Mesothelial cell of epicardium (in vitro differentiated cells): Measurements from ENCODE around the gene MTFMT. TPM values are rescaled to one million over a fixed set of nuclear protein-coding genes. Genes with fewer than 3 reads are reported as not detected.
"Not testable (repeated sequence)": the region's sequence is repeated elsewhere in the genome, so short reads cannot be mapped to it uniquely, and the experiment has no call there.

Experiments
- DNase-seq, 2 experiments: peaks; one replicate each; pipeline ENCODE4 v3.0.0; 2021; ENCODE audit warnings: low spot score in 2 of 2; ENCODE audit not compliant: unreplicated experiment in 2 of 2
- H3K27ac Mint-ChIP-seq: 2 replicates; pipeline ENCODE4 v1.8.0; 2021; ENCODE audit warnings: mixed read lengths
- H3K27me3 Mint-ChIP-seq: 2 replicates; pipeline ENCODE4 v1.8.0; 2021; ENCODE audit warnings: low read depth, mixed read lengths
- H3K36me3 Mint-ChIP-seq: 2 replicates; pipeline ENCODE4 v1.8.0; 2021; ENCODE audit warnings: mixed read lengths
- H3K4me1 Mint-ChIP-seq: 2 replicates; pipeline ENCODE4 v1.8.0; 2021; ENCODE audit warnings: mixed read lengths
- H3K4me3 Mint-ChIP-seq: 2 replicates; pipeline ENCODE4 v1.8.0; 2021; ENCODE audit warnings: mild to moderate bottlenecking, moderate library complexity, mixed read lengths
- H3K9me3 Mint-ChIP-seq: 2 replicates; pipeline ENCODE4 v1.8.0; 2021; ENCODE audit warnings: mixed read lengths
- CTCF ChIP-seq: fragments of 200-600 bp; sonication (generic); IDR thresholded peaks from one replicate; pipeline ENCODE4 v1.5.0; 2021; ENCODE audit warnings: antibody characterized with exemption; ENCODE audit not compliant: unreplicated experiment
- total RNA-seq: library from RNA; stranded (reverse); gene quantifications from 3 replicates; pipeline ENCODE4 v1.2.1, GENCODE V29; 2021

Gene MTFMT
- total RNA-seq, 1 donor from 2014 or later = 17.8 TPM

GRCh38 chr15:65027593-65027992, 1.8 kb downstream of the MTFMT start:
- H3K36me3 Mint-ChIP-seq = peaks cover 16% of the 10 kb centered on the region
- no peak for TF ChIP-seq CTCF
- no peak overlapping the region for H3K27ac Mint-ChIP-seq
- peak overlapping the region; percentile 71 for H3K4me3 Mint-ChIP-seq
- H3K27me3 Mint-ChIP-seq = peaks cover 8% of the 10 kb centered on the region
- no peak for DNase-seq
- peaks cover 8% of the 10 kb centered on the region for H3K4me1 Mint-ChIP-seq
- H3K9me3 Mint-ChIP-seq = no peaks in the 10 kb centered on the region

GRCh38 chr15:65026756-65027155, 2.7 kb downstream of the MTFMT start:
- peaks cover 4% of the 10 kb centered on the region for H3K27me3 Mint-ChIP-seq
- no peaks in the 10 kb centered on the region for H3K9me3 Mint-ChIP-seq
- H3K4me1 Mint-ChIP-seq = peaks cover 8% of the 10 kb centered on the region
- H3K27ac Mint-ChIP-seq = no peak overlapping the region
- H3K36me3 Mint-ChIP-seq = peaks cover 16% of the 10 kb centered on the region
- H3K4me3 Mint-ChIP-seq = no peak overlapping the region
- DNase-seq = no peak
- no peak for TF ChIP-seq CTCF

- no peak for TF ChIP-seq CTCF
- Mint-ChIP-seq H3K4me1 (no peaks in the 10 kb centered on the region), H3K9me3 (no peaks in the 10 kb centered on the region), H3K27me3 (no peaks in the 10 kb centered on the region), H3K4me3 (no peak overlapping the region), H3K36me3 (peaks cover 32% of the 10 kb centered on the region), H3K27ac (no peak overlapping the region)
- no peak for DNase-seq
Observed at GRCh38 chr15:65021488-65021887, 8.0 kb downstream of the MTFMT start.

- DNase-seq = no peak
- no peak overlapping the region for H3K27ac Mint-ChIP-seq
- no peaks in the 10 kb centered on the region for H3K9me3 Mint-ChIP-seq
- peaks cover 34% of the 10 kb centered on the region for H3K36me3 Mint-ChIP-seq
- no peaks in the 10 kb centered on the region for H3K27me3 Mint-ChIP-seq
- H3K4me1 Mint-ChIP-seq = no peaks in the 10 kb centered on the region
- no peak overlapping the region for H3K4me3 Mint-ChIP-seq
- no peak for TF ChIP-seq CTCF
Observed at GRCh38 chr15:65020419-65020818, 9.0 kb downstream of the MTFMT start.

GRCh38 chr15:65011198-65011597, 18.2 kb downstream of the MTFMT start:
- not testable (repeated sequence) for H3K27ac Mint-ChIP-seq, DNase-seq, H3K27me3 Mint-ChIP-seq, H3K4me3 Mint-ChIP-seq, H3K4me1 Mint-ChIP-seq
- Mint-ChIP-seq H3K9me3 (peaks cover 18% of the 10 kb centered on the region), H3K36me3 (peaks cover 45% of the 10 kb centered on the region)

- Mint-ChIP-seq H3K36me3 (peaks cover 40% of the 10 kb centered on the region), H3K4me3 (no peak overlapping the region), H3K4me1 (no peaks in the 10 kb centered on the region), H3K9me3 (peaks cover 13% of the 10 kb centered on the region), H3K27me3 (no peaks in the 10 kb centered on the region), H3K27ac (no peak overlapping the region)
- no peak for TF ChIP-seq CTCF
- no peak for DNase-seq
Observed at GRCh38 chr15:65008983-65009382, 20.5 kb downstream of the MTFMT start.
